OCI-LY7 (cell line): ENCODE data around the gene MED10. TPM values are rescaled to one million over a fixed set of nuclear protein-coding genes. Genes with fewer than 3 reads are reported as not detected.

Source experiments
- BruUV-seq: library from RNA; stranded (reverse); fragments of 400-500 nt; replicated peaks from 2 replicates; lab custom pipeline; 2021; lab: Mats Ljungman, UMichigan
- CTCF ChIA-PET: fragments of 300-600 bp; sonication (Branson Sonifier 250); formaldehyde crosslinking; loops from one replicate; lab custom pipeline; 2022; ENCODE audit warnings: antibody characterized with exemption; ENCODE audit not compliant: unreplicated experiment; lab: Charles Lee
- POLR2A ChIA-PET: fragments of 300-600 bp; sonication (Branson Sonifier 250); formaldehyde crosslinking; loops from one replicate; lab custom pipeline; 2022; ENCODE audit warnings: antibody characterized with exemption; lab: Charles Lee
- DNase-seq: peaks from one replicate; pipeline ENCODE4 v3.0.0-alpha.2; 2015; ENCODE audit warnings: low spot score
- H2AFZ ChIP-seq: fragments of 200-600 bp; sonication (generic), shearing (Covaris generic); 2 replicates; pipeline ENCODE4 v1.6.1; 2014; ENCODE audit warnings: mild to moderate bottlenecking, antibody characterized with exemption, low read length, moderate library complexity
- H3K27ac ChIP-seq: fragments of 200-600 bp; sonication (generic); 2 replicates; pipeline ENCODE4 v1.5.1; 2014; ENCODE audit warnings: mixed run types, low read depth, mild to moderate bottlenecking, moderate library complexity, low read length, inconsistent platforms; ENCODE audit not compliant: poor library complexity, severe bottlenecking
- H3K36me3 ChIP-seq: fragments of 200-600 bp; sonication (generic); 2 replicates; pipeline ENCODE4 v1.6.1; 2014; ENCODE audit warnings: mild to moderate bottlenecking, antibody characterized with exemption, low read length, moderate library complexity, mixed read lengths; ENCODE audit not compliant: insufficient read depth
- H3K4me1 ChIP-seq: fragments of 200-600 bp; sonication (generic); 2 replicates; pipeline ENCODE4 v1.5.1; 2014; ENCODE audit warnings: mild to moderate bottlenecking, low read length; ENCODE audit not compliant: insufficient read depth, poor library complexity, severe bottlenecking
- H3K4me2 ChIP-seq: fragments of 200-600 bp; sonication (generic); 2 replicates; pipeline ENCODE4 v1.6.1; 2014; ENCODE audit warnings: mild to moderate bottlenecking, low read length
- H3K4me3 ChIP-seq: fragments of 200-600 bp; sonication (generic); 2 replicates; pipeline ENCODE4 v1.5.1; 2014; ENCODE audit warnings: mild to moderate bottlenecking, low read depth, low read length; ENCODE audit not compliant: poor library complexity, severe bottlenecking
- H3K79me2 ChIP-seq: fragments of 200-600 bp; sonication (generic); 2 replicates; pipeline ENCODE4 v1.6.1; 2016; ENCODE audit warnings: low read depth, mild to moderate bottlenecking, low read length, moderate library complexity, mixed read lengths; ENCODE audit not compliant: insufficient read depth
- H3K9me2 ChIP-seq: fragments of 200-600 bp; sonication (generic); 2 replicates; pipeline ENCODE4 v1.6.1; 2016; ENCODE audit warnings: mild to moderate bottlenecking, low read length, mixed read lengths; ENCODE audit not compliant: insufficient read depth
- H3K9me3 ChIP-seq: fragments of 200-600 bp; sonication (generic); 2 replicates; pipeline ENCODE4 v1.6.1; 2014; ENCODE audit warnings: mild to moderate bottlenecking, mixed run types, low read length, mixed read lengths
- H4K20me1 ChIP-seq: fragments of 200-600 bp; sonication (generic); 2 replicates; pipeline ENCODE4 v1.6.1; 2014; ENCODE audit warnings: mild to moderate bottlenecking, antibody characterized with exemption, low read length, moderate library complexity, mixed read lengths; ENCODE audit not compliant: insufficient read depth
- EZH2phosphoT487 ChIP-seq: fragments of 200-600 bp; sonication (generic); IDR thresholded peaks from 2 replicates; pipeline ENCODE4 v1.6.1; 2018; ENCODE audit warnings: low read depth, borderline replicate concordance, mild to moderate bottlenecking, mixed run types, antibody characterized with exemption, low read length, moderate library complexity, mixed read lengths
- intact Hi-C: fragments of 100-400 bp; cut with micrococcal nuclease; formaldehyde crosslinking; loops from one replicate; pipeline ENCODE4 v1.10.0; 2022; ENCODE audit not compliant: unreplicated experiment
- total RNA-seq, 2 experiments: library from RNA; depleted of rRNA in 1 of 2; stranded (reverse); fragments of >200 nt in 1 of 2; shearing (Covaris generic) in 1 of 2; gene quantifications; 2 replicates each; pipeline ENCODE4 v1.2.3, GENCODE V29; 2014 to 2022
- TF ChIP-seq, protein P1 (sequence below): fragments of 200-600 bp; sonication (generic); conservative IDR thresholded peaks from 2 replicates; pipeline ENCODE4 v1.5.1; 2014; ENCODE audit warnings: mild to moderate bottlenecking, antibody characterized with exemption, low read length, moderate library complexity, mixed read lengths

Gene MED10
- total RNA-seq, 2 experiments from 2014 or later = 16.2 to 47.3 TPM

- ChIA-PET CTCF (no interaction called here), POLR2A (interaction anchor here (0.6 to 2.0 kb wide), 2 partner anchors 11 to 946 kb away, joined by 3 to 8 read pairs; partner anchors contain the start of gene MED10)
- no peaks in the 10 kb centered on the region for H4K20me1 ChIP-seq
- BruUV-seq = no TSS peak
- H3K27ac ChIP-seq = no peak overlapping the region
- no peak for DNase-seq
- TF ChIP-seq, protein P1, sequence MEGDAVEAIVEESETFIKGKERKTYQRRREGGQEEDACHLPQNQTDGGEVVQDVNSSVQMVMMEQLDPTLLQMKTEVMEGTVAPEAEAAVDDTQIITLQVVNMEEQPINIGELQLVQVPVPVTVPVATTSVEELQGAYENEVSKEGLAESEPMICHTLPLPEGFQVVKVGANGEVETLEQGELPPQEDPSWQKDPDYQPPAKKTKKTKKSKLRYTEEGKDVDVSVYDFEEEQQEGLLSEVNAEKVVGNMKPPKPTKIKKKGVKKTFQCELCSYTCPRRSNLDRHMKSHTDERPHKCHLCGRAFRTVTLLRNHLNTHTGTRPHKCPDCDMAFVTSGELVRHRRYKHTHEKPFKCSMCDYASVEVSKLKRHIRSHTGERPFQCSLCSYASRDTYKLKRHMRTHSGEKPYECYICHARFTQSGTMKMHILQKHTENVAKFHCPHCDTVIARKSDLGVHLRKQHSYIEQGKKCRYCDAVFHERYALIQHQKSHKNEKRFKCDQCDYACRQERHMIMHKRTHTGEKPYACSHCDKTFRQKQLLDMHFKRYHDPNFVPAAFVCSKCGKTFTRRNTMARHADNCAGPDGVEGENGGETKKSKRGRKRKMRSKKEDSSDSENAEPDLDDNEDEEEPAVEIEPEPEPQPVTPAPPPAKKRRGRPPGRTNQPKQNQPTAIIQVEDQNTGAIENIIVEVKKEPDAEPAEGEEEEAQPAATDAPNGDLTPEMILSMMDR = no peak
- TF ChIP-seq EZH2phosphoT487 = no peak
- H3K4me1 ChIP-seq = no peaks in the 10 kb centered on the region
- H3K9me3 ChIP-seq = no peaks in the 10 kb centered on the region
- no peaks in the 10 kb centered on the region for H3K36me3 ChIP-seq
- H3K4me2 ChIP-seq = no peak overlapping the region
- no peak overlapping the region for H2AFZ ChIP-seq
- intact Hi-C loops = no loop called here
- no peaks in the 10 kb centered on the region for H3K9me2 ChIP-seq
- no peaks in the 10 kb centered on the region for H3K79me2 ChIP-seq
- H3K4me3 ChIP-seq = no peak overlapping the region
Observed at GRCh38 chr5:6389397-6389796, 11.1 kb upstream of the MED10 start.

DNA sequence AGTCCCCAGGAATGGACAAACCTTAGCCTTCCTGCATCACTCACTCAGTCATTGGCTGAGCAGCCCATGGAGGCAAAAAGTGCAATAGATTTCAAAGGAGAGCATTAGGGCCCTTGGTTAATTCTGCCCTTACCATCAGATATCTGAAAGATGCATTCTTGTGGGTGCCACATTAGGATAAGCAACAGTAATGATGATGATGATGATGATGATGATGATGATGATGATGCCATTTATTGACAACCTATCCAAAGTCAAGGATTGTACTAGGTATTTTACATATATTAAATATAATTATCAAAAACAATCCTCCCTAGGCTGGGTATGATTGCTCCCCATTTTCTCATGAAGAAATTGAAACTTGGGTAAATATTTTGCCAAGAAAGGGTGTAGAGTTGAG, 9.6 kb upstream of the MED10 start:
- Histone ChIP-seq H3K27ac (no peak overlapping the region), H3K4me2 (no peak overlapping the region), H3K4me3 (no peak overlapping the region), H3K9me2 (no peaks in the 10 kb centered on the region), H4K20me1 (no peaks in the 10 kb centered on the region), H3K4me1 (no peaks in the 10 kb centered on the region), H3K9me3 (no peaks in the 10 kb centered on the region), H2AFZ (no peak overlapping the region), H3K79me2 (no peaks in the 10 kb centered on the region), H3K36me3 (no peaks in the 10 kb centered on the region)
- intact Hi-C loops = no loop called here
- POLR2A ChIA-PET = interaction anchor here (0.5 to 0.6 kb wide), 3 partner anchors 46 to 802 kb away, joined by 3 to 5 read pairs (median 3); no protein-coding TSS in a partner anchor
- TF ChIP-seq, protein P1 = no peak
- no peak for TF ChIP-seq EZH2phosphoT487
- no peak for DNase-seq
- BruUV-seq = no TSS peak
- CTCF ChIA-PET = interaction anchor here (0.5 kb wide), 1 partner anchor 10 kb away, joined by 11 read pairs; the partner anchor contains the start of gene MED10

- no peak overlapping the region for H2AFZ ChIP-seq
- DNase-seq = no peak
- H3K4me3 ChIP-seq = no peak overlapping the region
- H3K79me2 ChIP-seq = no peaks in the 10 kb centered on the region
- no peaks in the 10 kb centered on the region for H3K4me1 ChIP-seq
- H3K36me3 ChIP-seq = no peaks in the 10 kb centered on the region
- H3K4me2 ChIP-seq = no peak overlapping the region
- no peak overlapping the region for H3K27ac ChIP-seq
- H4K20me1 ChIP-seq = no peaks in the 10 kb centered on the region
- ChIA-PET CTCF (no interaction called here), POLR2A (interaction anchor here (0.6 to 1.1 kb wide), 4 partner anchors 11 to 1910 kb away, joined by 3 to 4 read pairs (median 3); no protein-coding TSS in a partner anchor)
- BruUV-seq = no TSS peak
- H3K9me3 ChIP-seq = no peaks in the 10 kb centered on the region
- TF ChIP-seq EZH2phosphoT487 = no peak
- TF ChIP-seq, protein P1 = no peak
- intact Hi-C loops = no loop called here
- H3K9me2 ChIP-seq = no peaks in the 10 kb centered on the region
Observed at GRCh38 chr5:6386271-6386670, 7.9 kb upstream of the MED10 start.
